HL-60 (cell line): Measurements from ENCODE around the gene BLVRA.

ENCODE experiments used
- GABPA ChIP-seq: IDR thresholded peaks from 2 replicates; pipeline ENCODE4 v1.6.1; 2012; ENCODE audit warnings: low read depth
- POLR2AphosphoS5 ChIP-seq: IDR thresholded peaks from 2 replicates; pipeline ENCODE4 v1.6.1; 2012; ENCODE audit warnings: low read depth
- TF ChIP-seq, protein P1 (sequence below): IDR thresholded peaks from one replicate; pipeline ENCODE4 v1.5.1; 2011; ENCODE audit warnings: low read length, control low read depth, inconsistent platforms; ENCODE audit not compliant: insufficient read depth

DNA sequence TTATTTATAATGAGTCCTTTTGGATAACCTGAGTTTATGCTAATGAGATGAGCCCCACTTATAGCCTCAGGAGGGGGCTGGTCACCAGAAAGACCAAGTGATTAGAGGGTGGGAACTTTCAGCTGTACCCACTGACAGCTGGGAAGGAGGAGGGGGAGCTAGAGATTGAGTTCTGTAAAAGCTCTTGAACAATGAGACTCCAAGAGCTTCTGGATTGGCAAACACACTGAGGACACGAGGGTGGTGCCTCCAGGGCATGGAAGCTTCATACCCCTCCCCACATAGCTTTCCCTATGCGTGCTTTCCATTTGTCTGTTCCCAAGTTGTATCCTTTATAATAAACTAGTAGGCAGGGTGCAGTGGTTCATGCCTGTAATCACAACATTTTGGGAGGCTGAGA is 90.6 kb downstream of the BLVRA start:
- TF ChIP-seq, protein P1, sequence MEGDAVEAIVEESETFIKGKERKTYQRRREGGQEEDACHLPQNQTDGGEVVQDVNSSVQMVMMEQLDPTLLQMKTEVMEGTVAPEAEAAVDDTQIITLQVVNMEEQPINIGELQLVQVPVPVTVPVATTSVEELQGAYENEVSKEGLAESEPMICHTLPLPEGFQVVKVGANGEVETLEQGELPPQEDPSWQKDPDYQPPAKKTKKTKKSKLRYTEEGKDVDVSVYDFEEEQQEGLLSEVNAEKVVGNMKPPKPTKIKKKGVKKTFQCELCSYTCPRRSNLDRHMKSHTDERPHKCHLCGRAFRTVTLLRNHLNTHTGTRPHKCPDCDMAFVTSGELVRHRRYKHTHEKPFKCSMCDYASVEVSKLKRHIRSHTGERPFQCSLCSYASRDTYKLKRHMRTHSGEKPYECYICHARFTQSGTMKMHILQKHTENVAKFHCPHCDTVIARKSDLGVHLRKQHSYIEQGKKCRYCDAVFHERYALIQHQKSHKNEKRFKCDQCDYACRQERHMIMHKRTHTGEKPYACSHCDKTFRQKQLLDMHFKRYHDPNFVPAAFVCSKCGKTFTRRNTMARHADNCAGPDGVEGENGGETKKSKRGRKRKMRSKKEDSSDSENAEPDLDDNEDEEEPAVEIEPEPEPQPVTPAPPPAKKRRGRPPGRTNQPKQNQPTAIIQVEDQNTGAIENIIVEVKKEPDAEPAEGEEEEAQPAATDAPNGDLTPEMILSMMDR = no peak
- TF ChIP-seq GABPA = no peak
- TF ChIP-seq POLR2AphosphoS5 = no peak
